ENCODE measurements around the gene RPS3. TPM values are rescaled to one million over a fixed set of nuclear protein-coding genes. Genes with fewer than 3 reads are reported as not detected.
"Not testable (repeated sequence)": the region's sequence is repeated elsewhere in the genome, so short reads cannot be mapped to it uniquely, and the experiment has no call there.

The RPS3 gene
- total RNA-seq, 1 donor from 2014 or later = 2,115 TPM

- not testable (repeated sequence) for H3K9me3 ChIP-seq (ENCODE audit: control insufficient read depth in 3 of 3, low read length in 3 of 3); H3K27ac ChIP-seq (ENCODE audit: low read depth, low read length); H3K27me3 ChIP-seq (ENCODE audit: control insufficient read depth in 3 of 3, insufficient read depth in 3 of 3, low read length in 3 of 3); H3K4me1 ChIP-seq (ENCODE audit: control insufficient read depth in 3 of 3, insufficient read depth in 3 of 3, low read length in 3 of 3); H3K4me3 ChIP-seq (ENCODE audit: low read length in 3 of 3); H3K36me3 ChIP-seq (ENCODE audit: control insufficient read depth in 3 of 3, insufficient read depth in 3 of 3, low read length in 3 of 3); H3K9ac ChIP-seq (ENCODE audit: low read depth in 1 of 3, low read length in 3 of 3)
These were observed 20.5 kb upstream of the RPS3 start for GRCh38 chr11:75378776-75379175.

- Histone ChIP-seq H3K4me1 (ENCODE audit: control insufficient read depth in 3 of 3, insufficient read depth in 3 of 3, low read length in 3 of 3) (peaks cover 0 to 5% (median 0%) of the 10 kb centered on the region in 3 donors), H3K9ac (ENCODE audit: low read depth in 1 of 3, low read length in 3 of 3) (peak overlapping the region in 1 of 3 donors; percentile 16), H3K27ac (ENCODE audit: low read depth, low read length) (no peak overlapping the region), H3K4me3 (ENCODE audit: low read length in 3 of 3) (no peak overlapping the region), H3K36me3 (ENCODE audit: control insufficient read depth in 3 of 3, insufficient read depth in 3 of 3, low read length in 3 of 3) (no peaks in the 10 kb centered on the region), H3K9me3 (ENCODE audit: control insufficient read depth in 3 of 3, low read length in 3 of 3) (no peaks in the 10 kb centered on the region), H3K27me3 (ENCODE audit: control insufficient read depth in 3 of 3, insufficient read depth in 3 of 3, low read length in 3 of 3) (no peaks in the 10 kb centered on the region)
These were observed 19.1 kb upstream of the RPS3 start for GRCh38 chr11:75380245-75380644.

GRCh38 chr11:75380716-75381420 lies 18.4 kb upstream of the RPS3 start:
- H3K9me3 ChIP-seq (ENCODE audit: control insufficient read depth in 3 of 3, low read length in 3 of 3) = no peaks in the 10 kb centered on the region
- no peaks in the 10 kb centered on the region for H3K27me3 ChIP-seq (ENCODE audit: control insufficient read depth in 3 of 3, insufficient read depth in 3 of 3, low read length in 3 of 3)
- H3K9ac ChIP-seq (ENCODE audit: low read depth in 1 of 3, low read length in 3 of 3) = peak overlapping the region in 2 of 3 donors; percentile 16 to 38
- peaks cover 0 to 5% (median 0%) of the 10 kb centered on the region in 3 donors for H3K4me1 ChIP-seq (ENCODE audit: control insufficient read depth in 3 of 3, insufficient read depth in 3 of 3, low read length in 3 of 3)
- no peak overlapping the region for H3K4me3 ChIP-seq (ENCODE audit: low read length in 3 of 3)
- H3K36me3 ChIP-seq (ENCODE audit: control insufficient read depth in 3 of 3, insufficient read depth in 3 of 3, low read length in 3 of 3) = no peaks in the 10 kb centered on the region
- H3K27ac ChIP-seq (ENCODE audit: low read depth, low read length) = no peak overlapping the region

GRCh38 chr11:75383246-75383645 lies 16.1 kb upstream of the RPS3 start:
- Histone ChIP-seq H3K36me3 (ENCODE audit: control insufficient read depth in 3 of 3, insufficient read depth in 3 of 3, low read length in 3 of 3) (no peaks in the 10 kb centered on the region), H3K27ac (ENCODE audit: low read depth, low read length) (no peak overlapping the region), H3K4me3 (ENCODE audit: low read length in 3 of 3) (no peak overlapping the region), H3K9me3 (ENCODE audit: control insufficient read depth in 3 of 3, low read length in 3 of 3) (no peaks in the 10 kb centered on the region), H3K27me3 (ENCODE audit: control insufficient read depth in 3 of 3, insufficient read depth in 3 of 3, low read length in 3 of 3) (no peaks in the 10 kb centered on the region), H3K4me1 (ENCODE audit: control insufficient read depth in 3 of 3, insufficient read depth in 3 of 3, low read length in 3 of 3) (peaks cover under 1 to 5% (median under 1%) of the 10 kb centered on the region in 3 donors), H3K9ac (ENCODE audit: low read depth in 1 of 3, low read length in 3 of 3) (no peak overlapping the region)

- Histone ChIP-seq H3K4me1 (ENCODE audit: control insufficient read depth in 3 of 3, insufficient read depth in 3 of 3, low read length in 3 of 3) (peaks cover 5 to 8% (median 5%) of the 10 kb centered on the region in 3 donors), H3K9me3 (ENCODE audit: control insufficient read depth in 3 of 3, low read length in 3 of 3) (no peaks in the 10 kb centered on the region), H3K27me3 (ENCODE audit: control insufficient read depth in 3 of 3, insufficient read depth in 3 of 3, low read length in 3 of 3) (no peaks in the 10 kb centered on the region), H3K9ac (ENCODE audit: low read depth in 1 of 3, low read length in 3 of 3) (no peak overlapping the region), H3K27ac (ENCODE audit: low read depth, low read length) (no peak overlapping the region), H3K36me3 (ENCODE audit: control insufficient read depth in 3 of 3, insufficient read depth in 3 of 3, low read length in 3 of 3) (no peaks in the 10 kb centered on the region), H3K4me3 (ENCODE audit: low read length in 3 of 3) (no peak overlapping the region)
These were observed 14.8 kb upstream of the RPS3 start for GRCh38 chr11:75384438-75385080.

GRCh38 chr11:75386942-75387630 lies 12.2 kb upstream of the RPS3 start:
- peaks cover 0 to 8% (median 5%) of the 10 kb centered on the region in 3 donors for H3K4me1 ChIP-seq (ENCODE audit: control insufficient read depth in 3 of 3, insufficient read depth in 3 of 3, low read length in 3 of 3)
- H3K9ac ChIP-seq (ENCODE audit: low read depth in 1 of 3, low read length in 3 of 3) = no peak overlapping the region
- H3K9me3 ChIP-seq (ENCODE audit: control insufficient read depth in 3 of 3, low read length in 3 of 3) = no peaks in the 10 kb centered on the region
- H3K36me3 ChIP-seq (ENCODE audit: control insufficient read depth in 3 of 3, insufficient read depth in 3 of 3, low read length in 3 of 3) = no peaks in the 10 kb centered on the region
- H3K27me3 ChIP-seq (ENCODE audit: control insufficient read depth in 3 of 3, insufficient read depth in 3 of 3, low read length in 3 of 3) = no peaks in the 10 kb centered on the region
- H3K27ac ChIP-seq (ENCODE audit: low read depth, low read length) = no peak overlapping the region
- no peak overlapping the region for H3K4me3 ChIP-seq (ENCODE audit: low read length in 3 of 3)

GRCh38 chr11:75387736-75388294 lies 11.5 kb upstream of the RPS3 start:
- peaks cover 0 to 8% (median 5%) of the 10 kb centered on the region in 3 donors for H3K4me1 ChIP-seq (ENCODE audit: control insufficient read depth in 3 of 3, insufficient read depth in 3 of 3, low read length in 3 of 3)
- H3K9ac ChIP-seq (ENCODE audit: low read depth in 1 of 3, low read length in 3 of 3) = no peak overlapping the region
- H3K9me3 ChIP-seq (ENCODE audit: control insufficient read depth in 3 of 3, low read length in 3 of 3) = no peaks in the 10 kb centered on the region
- no peak overlapping the region for H3K27ac ChIP-seq (ENCODE audit: low read depth, low read length)
- H3K27me3 ChIP-seq (ENCODE audit: control insufficient read depth in 3 of 3, insufficient read depth in 3 of 3, low read length in 3 of 3) = no peaks in the 10 kb centered on the region
- no peaks in the 10 kb centered on the region for H3K36me3 ChIP-seq (ENCODE audit: control insufficient read depth in 3 of 3, insufficient read depth in 3 of 3, low read length in 3 of 3)
- no peak overlapping the region for H3K4me3 ChIP-seq (ENCODE audit: low read length in 3 of 3)

- H3K27ac ChIP-seq (ENCODE audit: low read depth, low read length) = no peak overlapping the region
- no peaks in the 10 kb centered on the region for H3K27me3 ChIP-seq (ENCODE audit: control insufficient read depth in 3 of 3, insufficient read depth in 3 of 3, low read length in 3 of 3)
- H3K9ac ChIP-seq (ENCODE audit: low read depth in 1 of 3, low read length in 3 of 3) = peak overlapping the region in 1 of 3 donors; percentile 50
- H3K36me3 ChIP-seq (ENCODE audit: control insufficient read depth in 3 of 3, insufficient read depth in 3 of 3, low read length in 3 of 3) = no peaks in the 10 kb centered on the region
- H3K4me1 ChIP-seq (ENCODE audit: control insufficient read depth in 3 of 3, insufficient read depth in 3 of 3, low read length in 3 of 3) = peaks cover 0 to 8% (median 5%) of the 10 kb centered on the region in 3 donors
- no peak overlapping the region for H3K4me3 ChIP-seq (ENCODE audit: low read length in 3 of 3)
- no peaks in the 10 kb centered on the region for H3K9me3 ChIP-seq (ENCODE audit: control insufficient read depth in 3 of 3, low read length in 3 of 3)
These were observed 10.7 kb upstream of the RPS3 start for GRCh38 chr11:75388386-75389275.

GRCh38 chr11:75389276-75389605 lies 10.1 kb upstream of the RPS3 start:
- Histone ChIP-seq H3K27ac (ENCODE audit: low read depth, low read length) (no peak overlapping the region), H3K4me3 (ENCODE audit: low read length in 3 of 3) (no peak overlapping the region), H3K9ac (ENCODE audit: low read depth in 1 of 3, low read length in 3 of 3) (no peak overlapping the region), H3K9me3 (ENCODE audit: control insufficient read depth in 3 of 3, low read length in 3 of 3) (no peaks in the 10 kb centered on the region), H3K27me3 (ENCODE audit: control insufficient read depth in 3 of 3, insufficient read depth in 3 of 3, low read length in 3 of 3) (no peaks in the 10 kb centered on the region), H3K36me3 (ENCODE audit: control insufficient read depth in 3 of 3, insufficient read depth in 3 of 3, low read length in 3 of 3) (no peaks in the 10 kb centered on the region), H3K4me1 (ENCODE audit: control insufficient read depth in 3 of 3, insufficient read depth in 3 of 3, low read length in 3 of 3) (peaks cover 0 to 8% (median 5%) of the 10 kb centered on the region in 3 donors)

Measured in skeletal muscle tissue (tissue), 4 donors.